ENCODE measurements around the gene TCF20.
A peak's percentile ranks its signal among the peaks of the same experiment; 100 is the strongest.

Gene TCF20

GRCh38 chr22:42300259-42301076 lies 30.0 kb upstream of the TCF20 start:
- no peak for DNase-seq

GRCh38 chr22:42299586-42300258 lies 29.3 kb upstream of the TCF20 start:
- DNase-seq: no peak

DNA sequence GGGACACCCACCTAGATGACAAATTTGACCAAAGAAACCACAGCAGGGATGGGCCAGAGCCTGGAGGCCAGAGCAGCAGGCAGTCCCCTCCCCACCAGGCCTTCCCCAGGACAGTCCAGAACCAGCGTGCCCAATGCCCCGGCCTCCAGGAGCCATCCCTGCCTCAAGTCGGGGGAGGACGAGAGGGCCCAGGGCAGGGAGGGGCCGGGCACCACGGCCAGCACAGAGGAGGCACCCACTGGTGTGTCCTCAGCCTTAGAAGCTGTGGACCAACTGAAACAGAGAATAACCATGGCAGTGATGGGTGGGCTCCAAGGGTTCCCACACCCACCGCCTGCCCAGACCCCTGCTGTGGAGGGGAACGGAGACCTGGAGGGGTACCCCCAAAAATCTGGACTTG lies 28.3 kb upstream of the TCF20 start:
- no peak for DNase-seq

DNA sequence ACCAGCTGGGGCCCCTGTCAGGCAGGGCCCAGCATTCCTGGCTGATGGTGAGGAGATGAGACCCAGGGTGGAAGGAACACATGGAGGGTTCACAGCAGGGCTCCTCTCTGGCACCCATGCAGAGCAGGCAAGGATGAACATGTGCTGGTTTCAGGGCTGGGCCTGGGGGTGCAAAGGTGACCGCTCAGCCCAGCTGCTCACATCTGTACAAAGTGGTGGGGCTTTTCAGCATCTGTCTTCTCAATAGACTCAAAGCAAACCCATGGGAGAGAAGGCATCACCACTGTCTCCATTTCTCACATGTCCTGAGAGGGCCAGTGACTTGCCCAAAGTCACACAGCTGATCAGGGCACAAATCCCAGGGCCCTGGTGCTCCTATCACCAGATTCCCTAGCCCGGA lies 27.3 kb upstream of the TCF20 start:
- DNase-seq: no peak

DNA sequence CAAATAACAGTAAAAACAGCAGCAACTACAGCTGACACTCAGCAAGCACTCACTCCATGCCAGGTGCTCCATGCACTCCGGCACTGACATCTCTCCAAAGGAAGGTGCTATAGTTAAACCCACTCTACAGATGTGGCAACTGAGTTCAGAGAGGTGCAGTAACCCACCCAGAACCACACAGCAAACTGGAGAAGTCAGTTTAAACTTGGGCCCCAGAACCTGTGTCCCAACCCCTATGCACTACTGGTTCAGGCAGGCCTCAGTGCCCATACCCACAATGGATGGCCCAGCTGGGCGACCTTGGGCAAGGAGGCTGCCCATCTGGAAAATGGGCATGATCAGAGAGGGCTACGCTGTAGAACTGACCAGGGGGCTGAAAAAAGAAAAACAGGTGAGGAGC lies 26.4 kb upstream of the TCF20 start:
- DNase-seq: no peak

DNA sequence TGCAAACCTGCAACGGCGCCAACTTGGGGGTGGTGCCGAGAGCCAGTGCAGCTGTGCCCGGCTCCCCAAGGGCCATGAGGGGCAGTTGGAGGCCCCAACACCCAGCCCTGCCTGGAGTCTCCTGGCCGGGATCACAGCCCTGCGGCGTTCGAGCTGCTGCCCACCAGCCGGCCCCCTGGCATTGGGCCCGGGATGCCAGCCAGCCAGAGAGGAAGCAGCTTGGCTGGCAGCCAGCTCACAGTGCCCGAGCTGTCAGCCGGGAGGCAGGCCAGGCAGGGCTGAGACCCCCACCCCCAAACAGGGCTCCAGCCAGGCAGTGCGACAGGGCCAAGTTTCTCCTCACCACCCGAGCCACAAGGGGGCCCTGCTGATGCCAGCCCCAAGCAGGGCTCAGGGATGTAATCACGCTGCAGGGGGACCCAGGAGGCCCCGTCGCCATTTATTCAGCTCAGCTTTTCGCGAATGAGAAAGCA lies 26.0 kb upstream of the TCF20 start:
- DNase-seq: peak; percentile 82 to 83

- no peak for DNase-seq
Measured at GRCh38 chr22:42294034-42294985, 23.9 kb upstream of the TCF20 start.

DNA sequence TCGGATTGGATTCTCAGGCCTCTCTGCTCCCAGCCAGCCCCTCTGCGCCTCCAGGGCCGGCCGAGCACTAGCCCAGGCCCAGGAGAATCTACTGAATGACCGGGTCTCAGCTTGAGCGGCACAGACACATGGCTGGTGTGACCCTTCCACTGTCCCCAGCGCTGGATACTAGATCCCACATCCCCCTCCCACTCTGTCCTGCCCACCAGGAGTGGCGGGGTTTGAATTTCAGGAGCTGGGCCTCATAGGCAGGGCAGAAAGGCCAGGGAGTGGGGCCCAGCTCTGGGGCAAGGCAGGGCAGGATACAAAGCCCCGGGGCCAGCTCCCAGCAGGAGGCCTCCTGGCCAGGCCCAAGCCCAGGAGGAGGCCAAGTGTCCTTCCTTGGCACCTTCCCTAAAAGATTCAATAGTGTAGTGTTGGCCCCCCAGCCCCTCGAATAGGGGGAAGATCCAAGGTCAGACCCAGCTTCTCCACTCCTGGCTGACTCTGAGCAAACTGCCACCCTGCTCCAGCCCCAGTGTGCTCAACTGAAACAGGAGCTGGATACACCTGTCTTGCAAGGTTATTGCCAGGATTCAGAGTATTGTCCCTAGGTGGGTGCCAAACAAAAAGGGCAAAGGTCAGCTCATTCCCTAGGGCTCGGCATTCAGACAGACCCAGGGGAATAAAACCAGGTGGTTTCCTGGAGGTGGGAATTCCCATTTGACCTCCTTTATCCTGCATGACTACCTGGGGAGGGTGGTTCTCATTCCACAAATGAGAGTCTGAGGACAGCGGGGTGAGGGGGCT lies 22.5 kb upstream of the TCF20 start:
- no peak for DNase-seq

GRCh38 chr22:42291287-42291686 lies 20.8 kb upstream of the TCF20 start:
- peak in 1 of 2 experiments; percentile 56 for DNase-seq

- DNase-seq: peak; percentile 92 to 94
Measured at GRCh38 chr22:42289671-42290541, 19.5 kb upstream of the TCF20 start.

DNA sequence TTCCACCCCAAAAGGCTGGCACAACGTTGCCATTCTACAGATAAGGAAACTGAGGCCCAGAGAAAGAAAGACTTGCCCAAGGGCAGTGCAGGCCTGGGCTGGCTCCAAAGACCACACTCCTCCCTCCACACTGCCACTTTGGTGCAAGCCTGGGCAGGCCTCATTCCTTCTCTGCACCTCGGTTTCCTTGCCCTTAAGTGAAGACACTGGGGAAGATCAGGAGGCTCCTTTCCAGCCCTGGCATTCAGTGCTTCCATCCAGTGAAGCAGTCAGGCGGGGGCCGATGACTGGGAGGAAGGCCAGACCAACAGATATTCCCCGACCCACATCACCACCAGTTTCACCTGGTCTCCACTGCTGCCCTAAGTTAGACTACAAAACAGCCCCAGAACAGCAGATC lies 18.3 kb upstream of the TCF20 start:
- no peak for DNase-seq

GRCh38 chr22:42287174-42287890 lies 16.9 kb upstream of the TCF20 start:
- no peak for DNase-seq

DNA sequence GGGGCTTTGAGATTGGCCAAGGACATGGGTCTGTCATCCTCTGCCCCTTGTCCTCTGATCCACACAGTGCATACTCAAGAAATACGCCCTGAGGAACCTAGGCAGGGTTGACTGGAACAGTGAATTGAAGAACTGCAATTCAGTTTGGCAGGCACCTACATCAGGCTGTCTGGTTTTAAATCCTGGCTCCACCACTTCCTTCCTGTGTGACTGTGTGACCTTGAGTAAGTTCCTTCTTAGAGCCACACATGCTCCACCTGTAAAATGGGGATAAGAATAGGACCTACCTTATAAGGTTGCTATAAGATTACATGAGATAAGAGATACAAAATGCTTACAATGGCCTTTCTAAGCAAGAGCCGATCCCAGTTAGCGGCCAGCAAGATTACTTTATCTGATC lies 15.8 kb upstream of the TCF20 start:
- no peak for DNase-seq

- no peak for DNase-seq
Measured at GRCh38 chr22:42285604-42286003, 15.2 kb upstream of the TCF20 start.

DNA sequence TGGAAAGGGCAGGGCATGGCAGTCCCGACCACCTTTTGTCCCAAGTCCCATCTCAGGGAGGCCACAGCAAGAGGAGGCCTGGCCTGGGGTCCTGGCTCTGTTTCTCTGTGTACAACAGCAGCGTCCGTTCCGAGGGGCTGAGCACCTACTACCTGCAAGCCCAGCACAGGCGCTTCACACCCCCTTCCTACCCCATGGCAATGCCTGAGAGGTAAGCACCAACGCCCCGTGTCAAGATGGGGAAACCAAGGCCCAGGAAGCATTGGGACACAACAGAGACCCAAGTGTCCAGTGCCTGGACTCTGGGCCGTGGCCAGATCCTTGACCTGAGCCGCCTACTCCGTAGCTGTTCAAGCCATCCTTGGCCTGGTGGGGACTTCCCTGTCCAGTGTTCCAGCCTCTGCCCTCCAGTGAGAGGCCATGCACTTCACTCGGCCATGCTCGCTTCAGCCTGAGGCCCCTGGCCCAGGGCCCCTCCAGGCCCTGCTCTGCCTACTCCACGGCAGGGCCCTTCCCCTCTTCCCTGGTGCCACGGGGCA lies 14.3 kb upstream of the TCF20 start:
- no peak for DNase-seq

- no peak for DNase-seq
Measured at GRCh38 chr22:42284202-42284591, 13.7 kb upstream of the TCF20 start.

GRCh38 chr22:42283278-42284201 lies 13.1 kb upstream of the TCF20 start:
- peak; percentile 31 to 47 for DNase-seq

DNA sequence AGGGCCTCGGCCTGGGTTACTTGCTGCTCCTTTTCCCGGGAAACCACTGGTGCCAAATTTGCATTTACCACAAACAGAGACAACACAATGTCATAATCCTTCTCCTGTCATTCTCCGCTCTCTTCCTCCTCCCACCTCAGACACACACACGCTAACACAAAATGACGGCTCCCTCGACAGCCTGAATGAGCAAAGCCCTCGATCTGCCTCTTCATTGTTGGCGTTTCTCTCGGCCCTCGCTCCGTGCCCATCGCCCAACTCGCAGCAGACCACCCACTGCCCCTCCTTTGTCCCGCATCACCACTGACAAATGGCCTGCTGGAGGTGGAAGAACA lies 12.5 kb upstream of the TCF20 start:
- no peak for DNase-seq

- no peak for DNase-seq
Measured at GRCh38 chr22:42282252-42282942, 11.9 kb upstream of the TCF20 start.
